RPMI8226 (cell line): ENCODE measurements around the gene BRMS1.
"Not testable (repeated sequence)": the region's sequence is repeated elsewhere in the genome, so short reads cannot be mapped to it uniquely, and the experiment has no call there.

ENCODE experiments used
- DNase-seq: peaks from one replicate; pipeline ENCODE4 v3.0.0-alpha.2; 2015

The BRMS1 gene

GRCh38 chr11:66362481-66363147 is 17.7 kb upstream of the BRMS1 start:
- no peak for DNase-seq

DNA sequence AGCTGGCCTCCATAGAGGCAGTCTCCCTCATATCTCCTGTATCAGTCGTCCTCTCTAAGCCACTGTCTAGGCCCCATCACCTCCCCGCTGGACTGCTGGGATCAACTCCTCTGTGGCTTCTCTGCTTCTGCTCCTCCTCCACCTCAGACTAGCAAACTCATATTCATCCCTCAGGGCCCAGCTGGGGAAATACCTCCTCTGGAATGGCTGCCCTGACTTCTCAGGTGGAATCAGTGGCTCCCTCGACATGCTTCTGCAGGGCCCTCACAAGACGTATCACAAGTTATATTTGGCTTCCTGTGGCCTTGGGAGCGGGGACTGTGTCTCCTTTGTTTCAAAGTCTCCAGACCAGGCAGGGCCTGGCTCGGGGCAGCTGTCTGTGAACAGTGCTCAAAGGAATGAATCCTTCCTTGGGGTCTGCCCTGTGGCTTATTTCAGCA is 16.6 kb upstream of the BRMS1 start:
- no peak for DNase-seq

DNA sequence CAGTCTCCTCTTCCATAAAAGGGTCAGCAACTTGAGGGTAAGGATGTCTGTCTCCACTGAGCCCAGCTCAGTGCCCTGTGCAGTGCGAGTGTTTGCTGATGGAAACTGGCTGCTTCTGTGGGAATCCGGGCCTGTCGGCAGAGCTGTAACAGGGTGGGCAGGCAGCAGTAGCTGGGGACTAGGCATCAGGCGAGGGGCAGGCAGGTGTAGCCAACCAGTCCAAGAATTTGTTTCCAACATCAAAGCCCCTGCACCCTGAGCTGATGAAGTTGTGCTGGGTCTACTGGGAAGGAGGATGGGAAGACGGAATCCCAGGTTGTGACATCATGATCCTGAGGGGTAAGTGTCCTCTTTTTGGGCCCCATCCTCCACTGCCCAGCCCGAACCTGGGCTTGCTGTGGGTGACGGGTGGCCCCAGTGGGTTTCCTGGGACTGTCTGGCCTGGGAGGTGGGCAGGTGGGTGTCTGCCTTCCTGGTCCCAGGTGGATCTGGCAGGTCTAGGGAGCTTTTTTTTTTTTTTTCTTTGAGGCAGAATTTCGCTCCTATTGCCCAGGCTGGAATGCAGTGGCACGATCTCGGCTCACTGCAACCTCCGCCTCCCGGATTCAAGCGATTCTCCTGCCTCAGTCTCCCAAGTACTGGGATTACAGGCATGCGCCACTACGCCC is 15.6 kb upstream of the BRMS1 start:
- DNase-seq = no peak

DNA sequence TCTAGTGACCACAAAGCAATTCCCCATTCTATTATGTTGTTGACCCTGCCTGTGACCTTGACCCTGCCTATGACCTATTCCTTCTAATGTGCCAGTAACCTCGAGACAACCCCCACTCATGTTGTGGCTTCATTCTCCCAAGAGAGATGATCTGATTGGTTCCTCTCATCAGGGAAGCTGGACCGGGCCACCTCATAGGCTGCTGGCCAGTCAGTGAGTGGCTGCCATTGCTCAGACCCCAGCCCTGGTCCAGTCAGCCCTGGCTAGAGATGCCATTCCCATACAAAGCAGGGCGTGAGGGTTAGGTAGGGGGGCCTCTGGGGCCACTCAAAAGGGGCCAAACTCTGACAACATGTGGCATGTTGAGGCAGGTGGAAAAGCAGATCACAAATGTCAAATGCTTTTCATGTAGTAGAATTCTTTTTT is 14.8 kb upstream of the BRMS1 start:
- no peak for DNase-seq

- DNase-seq = not testable (repeated sequence)
These were observed 5.8 kb upstream of the BRMS1 start for GRCh38 chr11:66350560-66351235.

DNA sequence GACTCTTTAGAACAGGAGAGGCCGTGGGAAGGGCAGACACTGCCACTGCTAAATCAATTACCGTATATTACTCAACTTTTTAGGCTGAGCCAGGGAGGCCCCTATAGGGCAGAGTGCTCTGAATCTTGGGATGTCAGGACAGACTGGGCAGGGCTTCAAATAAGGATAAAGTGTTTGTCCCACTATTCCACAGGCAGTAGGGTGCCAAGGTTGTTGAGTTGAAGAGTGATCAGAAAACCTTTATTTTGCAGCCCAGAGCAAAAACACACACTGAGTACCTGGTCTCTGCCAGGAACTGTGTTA is 4.1 kb upstream of the BRMS1 start:
- no peak for DNase-seq

DNA sequence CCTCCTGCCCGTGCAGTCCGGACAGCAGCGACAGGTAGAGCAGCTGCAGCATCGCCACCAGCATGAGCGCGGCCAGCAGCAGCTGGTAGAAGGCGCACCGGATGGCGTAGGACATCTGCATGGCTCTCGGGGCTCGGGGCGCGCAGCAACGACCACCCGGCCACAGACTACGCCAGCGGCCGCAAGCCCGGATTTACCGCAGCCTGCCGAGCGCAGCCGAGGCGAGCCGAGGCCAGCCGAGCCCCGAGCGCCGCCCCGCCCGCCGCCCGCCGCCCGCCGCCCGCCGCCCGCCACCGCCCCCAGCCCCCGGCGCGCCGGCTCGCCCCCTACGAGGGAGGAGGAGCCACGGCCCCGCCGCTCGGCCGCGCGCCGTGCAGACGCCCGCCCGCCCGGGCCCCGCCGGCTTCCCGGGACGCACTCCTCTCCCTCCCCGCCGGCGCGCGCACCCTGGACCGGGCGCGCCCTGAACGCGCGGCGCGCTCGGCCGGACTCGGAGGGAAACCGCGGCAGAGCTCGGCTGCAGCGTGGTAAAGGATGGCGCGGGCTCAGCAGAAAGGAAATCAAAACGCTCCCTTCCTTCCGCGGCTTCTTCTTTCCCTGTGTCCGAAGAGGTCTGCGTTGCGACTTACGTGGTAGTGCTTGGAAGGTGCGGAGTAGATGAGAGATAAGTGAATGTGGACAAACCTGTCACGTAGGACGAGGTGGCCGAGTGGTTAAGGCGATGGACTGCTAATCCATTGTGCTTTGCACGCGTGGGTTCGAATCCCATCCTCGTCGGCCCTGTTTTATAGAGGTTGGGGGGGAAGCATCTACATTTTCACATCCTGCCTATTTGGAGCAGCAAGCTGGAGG is 2.7 kb upstream of the BRMS1 start, which contains the start of gene B4GAT1:
B4GAT1 (minus strand) TSS at position 205 of the 852 bp plus-strand sequence; CDS start at position 121, 84 bp downstream.
- DNase-seq = peak; percentile 95

GRCh38 chr11:66346476-66347424 is 1.8 kb upstream of the BRMS1 start:
- DNase-seq = peak; percentile 26

GRCh38 chr11:66345316-66345649 is 379 bp upstream of the BRMS1 start:
- DNase-seq = no peak

DNA sequence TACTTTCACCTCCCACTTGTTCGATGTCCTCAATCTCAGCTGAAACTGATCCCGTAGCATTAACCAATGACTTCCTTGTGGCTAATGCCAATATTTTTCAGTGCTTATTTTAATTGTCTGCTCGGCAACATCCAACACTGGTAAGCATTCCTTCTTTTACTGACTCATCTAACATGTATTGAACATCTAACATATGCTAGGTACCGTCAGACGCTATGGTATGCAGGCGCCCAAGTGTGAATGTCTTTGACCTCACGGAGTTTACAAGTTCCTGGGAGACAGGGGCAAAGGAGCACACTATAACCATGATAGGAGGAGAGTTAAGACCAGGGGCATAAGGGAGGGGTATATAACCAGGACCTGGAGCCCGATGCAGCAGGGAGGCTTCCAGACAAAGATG is 1.7 kb downstream of the BRMS1 start:
- DNase-seq = no peak

- no peak for DNase-seq
These were observed 3.3 kb downstream of the BRMS1 start for GRCh38 chr11:66341502-66342126.

DNA sequence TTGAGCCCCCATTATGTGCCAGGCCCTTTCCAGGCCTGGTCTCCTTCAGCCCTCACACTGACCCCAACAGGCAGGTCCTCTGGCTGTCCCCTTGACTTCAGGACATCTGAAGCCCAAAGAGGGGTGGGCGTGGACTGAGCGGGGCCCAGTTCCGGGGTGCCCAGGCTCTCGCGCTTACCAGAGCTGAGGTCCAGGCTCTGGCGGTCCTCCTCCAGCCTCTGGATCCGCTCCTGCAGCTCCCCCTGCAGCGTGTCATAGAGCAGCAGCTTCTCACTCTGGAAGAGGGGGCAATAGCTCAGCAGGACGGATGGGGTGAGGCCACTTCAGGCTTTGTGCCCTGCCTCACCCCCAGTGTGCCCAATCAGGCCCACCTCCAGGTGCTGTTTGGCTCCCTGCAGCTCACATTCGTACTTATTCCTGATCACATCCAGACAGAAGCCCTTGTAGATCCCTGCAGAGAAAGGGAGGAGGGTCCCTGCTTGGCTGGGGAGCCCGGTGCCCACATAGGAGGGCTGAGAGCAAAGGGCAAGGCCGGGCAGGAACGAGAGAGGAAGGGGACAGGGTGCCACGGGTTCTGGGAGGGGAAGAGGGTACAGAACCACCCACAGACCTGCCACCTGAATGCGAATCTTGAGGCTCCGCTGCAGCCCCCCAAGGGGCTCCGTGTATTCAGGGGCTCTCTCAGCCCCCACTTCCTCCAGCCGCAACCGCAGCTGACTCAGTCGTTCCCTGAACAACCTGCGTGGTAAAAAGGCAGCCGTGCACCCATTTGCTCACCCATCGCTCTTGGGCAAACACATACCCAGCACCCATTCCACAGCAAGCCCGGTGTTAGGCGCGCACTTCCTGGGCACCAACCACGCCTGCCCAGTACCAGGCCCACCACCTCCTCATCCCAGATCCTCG is 4.1 kb downstream of the BRMS1 start:
- no peak for DNase-seq

GRCh38 chr11:66339686-66340483 is 5.0 kb downstream of the BRMS1 start:
- DNase-seq = no peak

GRCh38 chr11:66339162-66339675 is 5.7 kb downstream of the BRMS1 start:
- no peak for DNase-seq

DNA sequence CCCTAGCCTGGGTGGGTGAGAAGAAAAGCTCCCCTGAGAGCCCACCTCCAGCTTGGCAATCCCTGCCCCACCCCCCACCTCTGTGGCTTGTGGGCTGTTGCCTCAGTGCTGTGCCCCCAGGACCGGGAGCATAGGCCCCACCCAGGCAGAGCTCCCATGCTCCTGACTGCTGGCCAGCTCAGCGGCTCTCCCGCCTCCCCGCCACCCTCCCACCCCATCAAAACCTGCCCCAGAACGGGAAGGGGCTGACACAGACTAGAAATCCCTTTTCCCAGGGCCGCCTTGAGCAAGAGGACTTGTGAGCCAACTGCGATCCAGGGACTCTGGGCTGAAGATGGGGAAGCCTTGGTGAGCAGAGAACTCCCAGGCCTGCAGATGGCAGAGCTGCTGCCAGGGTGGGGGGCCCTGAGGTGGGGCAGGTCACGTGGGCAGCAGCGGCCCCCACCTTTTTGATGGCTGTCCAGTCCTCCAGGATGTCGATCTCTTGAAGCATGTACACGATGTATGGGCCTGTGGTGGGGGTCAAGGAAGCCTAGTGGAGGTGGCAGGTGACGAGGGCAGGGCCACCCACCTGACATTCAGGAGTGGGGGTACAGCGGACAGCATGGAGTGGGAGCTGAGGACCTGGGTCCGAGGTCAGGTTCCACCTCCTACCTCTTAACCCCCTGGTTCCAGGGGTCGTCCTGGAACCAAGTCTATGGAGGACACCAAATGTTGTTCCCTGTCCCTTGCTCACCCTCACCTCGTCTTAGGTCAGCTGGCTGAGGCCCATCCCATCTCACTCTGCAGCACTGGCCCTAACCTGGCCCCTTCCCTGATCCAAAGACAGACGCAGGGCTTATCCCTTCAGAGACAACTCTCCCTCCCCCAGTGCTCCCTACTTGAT is 6.4 kb downstream of the BRMS1 start:
- DNase-seq = no peak

DNA sequence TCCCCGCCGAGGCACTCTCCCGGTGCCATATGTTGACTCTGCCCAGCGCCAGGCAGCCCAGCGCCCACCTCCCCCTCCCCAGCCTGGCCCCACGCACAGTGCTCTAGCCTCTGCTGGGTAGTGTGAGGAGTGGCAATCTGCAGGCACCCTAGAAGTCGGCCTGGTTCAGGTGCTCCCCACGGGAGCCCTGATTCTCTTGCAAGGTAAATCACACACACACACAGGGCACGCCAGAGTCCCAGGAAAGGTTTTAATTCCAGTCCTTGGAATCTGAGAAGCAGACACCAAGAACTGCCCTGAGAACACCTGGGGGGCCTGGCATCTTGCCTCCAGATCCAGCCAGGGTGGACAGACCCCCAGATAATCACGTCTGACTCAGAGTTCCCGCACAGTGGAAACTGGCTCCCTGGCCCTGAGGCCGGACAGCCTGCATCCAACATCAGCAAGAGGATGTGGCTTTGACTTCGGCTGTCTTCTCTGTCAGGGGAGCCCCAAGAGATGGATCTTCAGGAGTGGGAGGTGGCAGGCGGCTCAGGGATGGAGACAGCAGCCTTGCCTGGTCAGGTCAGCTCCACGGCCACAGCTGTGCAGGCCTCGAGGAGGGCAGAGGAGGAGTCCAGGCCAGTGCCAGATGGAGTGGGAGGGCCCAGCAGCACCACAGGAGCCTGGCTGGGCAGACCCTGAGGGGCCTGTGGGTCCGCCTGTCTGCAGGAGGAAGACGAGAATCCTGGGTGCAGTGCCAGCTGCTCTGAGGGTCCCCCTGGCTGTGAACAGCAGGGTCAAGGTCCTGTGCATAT is 7.6 kb downstream of the BRMS1 start:
- DNase-seq = no peak
